HG03066 (cell line): ENCODE measurements around the gene NEUROD2.

Experiments used
- ATAC-seq: cut with Tn5 transposase; IDR thresholded peaks from one replicate; pipeline ENCODE4 v1.9.1; 2021; ENCODE audit warnings: low read depth; ENCODE audit not compliant: unreplicated experiment

The NEUROD2 gene

GRCh38 chr17:39555368-39555767, 52.4 kb downstream of the NEUROD2 start:
- ATAC-seq: no peak
